ENCODE measurements around the gene RHOF. TPM values are rescaled to one million over a fixed set of nuclear protein-coding genes. Genes with fewer than 3 reads are reported as not detected.

Gene RHOF
- total RNA-seq, 3 donors from 2014 or later: 45.5 to 86.7 (median 83.2) TPM

- DNase-seq: no peak
- Histone ChIP-seq H3K4me3 (no peak overlapping the region), H3K9me3 (no peaks in the 10 kb centered on the region), H3K36me3 (ENCODE audit: low read depth) (no peaks in the 10 kb centered on the region), H3K4me1 (ENCODE audit: low read depth) (no peaks in the 10 kb centered on the region)
- no peak for ATAC-seq
- TF ChIP-seq CTCF (IDR thresholded peaks at IDR 0.05): no peak
- intact Hi-C loops (cut with DNase I, micrococcal nuclease): no loop called here
Observed at GRCh38 chr12:121733849-121734248, 59.6 kb downstream of the RHOF start.

GRCh38 chr12:121731473-121731872 is 62.0 kb downstream of the RHOF start:
- ATAC-seq (no peak), DNase-seq (no peak)
- Histone ChIP-seq H3K36me3 (ENCODE audit: low read depth) (no peaks in the 10 kb centered on the region), H3K4me3 (no peak overlapping the region), H3K4me1 (ENCODE audit: low read depth) (no peaks in the 10 kb centered on the region), H3K9me3 (no peaks in the 10 kb centered on the region)
- no peak for TF ChIP-seq CTCF (IDR thresholded peaks at IDR 0.05)
- intact Hi-C loops (cut with DNase I, micrococcal nuclease): no loop called here

GRCh38 chr12:121729021-121729420 is 64.5 kb downstream of the RHOF start:
- no peaks in the 10 kb centered on the region for H3K4me1 ChIP-seq (ENCODE audit: low read depth)
- no peak overlapping the region for H3K4me3 ChIP-seq
- ATAC-seq (no peak), DNase-seq (no peak)
- H3K9me3 ChIP-seq: no peaks in the 10 kb centered on the region
- H3K36me3 ChIP-seq (ENCODE audit: low read depth): no peaks in the 10 kb centered on the region
- TF ChIP-seq CTCF (IDR thresholded peaks at IDR 0.05): no peak
- intact Hi-C loops (cut with DNase I, micrococcal nuclease): no loop called here

Other genes starting within 250 kb of the RHOF start
- gene KDM2B, start 212.7 kb downstream of the RHOF start, total RNA-seq: 10 to 100 TPM; 17.9 to 24.5 (median 18.3) TPM
- gene ORAI1, start 167.2 kb downstream of the RHOF start, total RNA-seq: 10 to 100 TPM in 2 of 3 donors, 1 to 10 TPM in 1; 8.2 to 17.6 (median 13.6) TPM
- under 1 TPM; 0.17 to 0.35 (median 0.22) TPM for gene MORN3, start 124.0 kb downstream of the RHOF start, total RNA-seq
- gene TMEM120B, start 80.9 kb downstream of the RHOF start, total RNA-seq: 10 to 100 TPM in 1 of 3 donors, 1 to 10 TPM in 2; 6.0 to 10.3 (median 6.4) TPM
- gene SETD1B, start 10.3 kb upstream of the RHOF start, total RNA-seq: 10 to 100 TPM; 23.8 to 38.3 (median 27.5) TPM
- 1 to 10 TPM in 1 of 3 donors, under 1 TPM in 1, not detected in 1; 0.63 to 1.0 TPM for gene HPD, start 65.2 kb upstream of the RHOF start, total RNA-seq
- gene PSMD9, start 95.1 kb upstream of the RHOF start, total RNA-seq: 10 to 100 TPM; 45.0 to 45.6 (median 45.2) TPM
- under 1 TPM; 0.14 to 0.92 (median 0.55) TPM for gene CFAP251, start 124.9 kb upstream of the RHOF start, total RNA-seq
- gene BCL7A, start 228.2 kb upstream of the RHOF start, total RNA-seq: 10 to 100 TPM in 1 of 3 donors, 1 to 10 TPM in 2; 5.2 to 11.6 (median 5.7) TPM

Measured in mucosa of descending colon (tissue), 3 donors.